DMS114 treated with DMSO at 0.1 percent for 48 hours (cell line): ENCODE measurements around the gene PPP1R37.

Experiments
- DNase-seq: peaks from one replicate; lab custom pipeline; 2025; ENCODE audit not compliant: unreplicated experiment; lab: John Stamatoyannopoulos, UW

Gene PPP1R37

DNA sequence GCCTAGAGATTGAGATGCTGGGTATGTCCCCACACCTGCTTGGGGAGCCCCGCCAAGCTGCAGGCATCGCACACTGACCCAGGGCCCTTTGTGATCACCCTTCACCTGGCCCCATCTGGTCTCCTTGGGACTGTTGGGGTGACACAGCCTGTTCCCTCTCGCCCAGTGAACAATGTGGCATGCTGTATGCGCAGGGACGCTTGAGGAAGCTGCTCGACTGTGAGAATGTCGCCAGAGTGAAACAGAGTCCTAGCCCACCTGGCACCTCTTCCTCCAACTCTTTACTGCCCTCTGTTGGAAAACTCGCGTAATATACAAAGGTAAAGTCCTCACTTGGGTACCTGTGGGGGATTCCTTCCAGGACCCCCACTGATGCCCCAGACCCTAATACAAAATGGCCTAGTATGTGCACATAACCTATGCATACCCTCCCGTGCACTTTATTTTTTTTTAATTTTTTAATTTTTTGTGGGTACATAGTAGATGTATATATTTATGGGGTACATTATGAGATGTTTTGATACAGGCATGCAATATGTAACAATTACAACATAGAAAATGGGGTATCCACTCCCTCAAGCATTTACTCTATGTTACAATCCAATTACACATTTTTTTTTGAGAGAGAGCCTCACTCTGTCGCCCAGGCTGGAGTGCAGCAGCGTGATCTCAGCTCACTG is 94.6 kb downstream of the PPP1R37 start:
- no peak for DNase-seq

DNA sequence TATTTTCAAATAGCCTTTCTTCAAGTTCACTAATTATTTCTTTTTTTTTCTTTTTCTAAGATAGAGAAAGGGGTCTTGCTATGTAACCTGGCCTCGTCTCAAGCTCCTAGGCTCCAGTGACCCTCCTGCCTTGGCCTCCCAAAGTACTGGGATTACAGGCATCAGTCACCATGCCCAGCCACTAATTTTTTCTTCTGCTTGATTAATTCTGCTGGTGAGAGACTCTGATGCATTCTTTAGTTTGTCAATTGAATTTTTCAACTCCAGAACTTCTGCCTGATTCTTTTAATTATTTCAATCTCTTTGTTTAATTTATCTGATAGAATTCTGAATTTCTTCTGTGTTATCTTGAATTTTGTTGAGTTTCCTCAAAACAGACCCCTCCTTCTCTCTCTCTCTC is 97.0 kb downstream of the PPP1R37 start:
- no peak for DNase-seq

DNA sequence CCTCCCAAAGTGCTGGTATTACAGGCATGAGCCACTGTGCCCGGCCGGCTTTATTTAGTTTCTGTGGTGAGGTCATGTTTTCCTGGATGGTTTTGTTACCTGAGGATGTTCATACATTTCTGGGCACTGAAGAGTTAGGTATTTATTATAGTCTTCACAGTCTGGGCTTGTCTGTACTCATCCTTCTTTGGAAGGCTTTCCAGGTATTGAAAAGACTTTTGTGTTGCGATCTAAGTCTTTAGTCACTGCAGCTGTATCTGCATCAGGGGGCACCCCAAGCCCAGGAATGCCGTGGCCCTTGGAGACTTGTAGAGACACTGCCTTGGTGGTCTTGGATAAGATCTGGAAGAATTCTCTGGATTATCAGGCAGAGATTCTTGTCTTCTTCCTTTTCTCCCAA is 98.4 kb downstream of the PPP1R37 start:
- DNase-seq: no peak

DNA sequence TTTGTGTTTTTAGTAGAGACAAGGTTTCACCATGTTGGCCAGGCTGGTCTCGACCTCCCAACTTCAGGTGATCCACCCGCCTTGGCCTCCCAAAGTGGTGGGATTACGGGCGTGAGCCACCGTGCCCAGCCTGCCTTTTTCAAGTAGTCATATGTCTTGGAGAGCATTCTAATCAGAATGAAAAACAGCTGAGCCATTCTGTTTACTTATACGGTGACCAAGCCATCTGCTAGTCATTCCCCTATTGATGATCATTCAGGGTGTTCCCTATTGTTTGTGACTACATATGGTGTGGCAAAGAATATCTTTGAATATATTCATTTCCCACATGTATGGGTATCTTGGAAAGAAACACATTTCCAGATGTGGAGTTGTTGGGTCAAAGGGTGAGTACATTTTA is 102.8 kb downstream of the PPP1R37 start:
- DNase-seq: no peak
